Measurements from ENCODE around the gene CPHXL. TPM values are rescaled to one million over a fixed set of nuclear protein-coding genes. Genes with fewer than 3 reads are reported as not detected.

The CPHXL gene
- total and polyA plus RNA-seq, 9 donors, result not detected

DNA sequence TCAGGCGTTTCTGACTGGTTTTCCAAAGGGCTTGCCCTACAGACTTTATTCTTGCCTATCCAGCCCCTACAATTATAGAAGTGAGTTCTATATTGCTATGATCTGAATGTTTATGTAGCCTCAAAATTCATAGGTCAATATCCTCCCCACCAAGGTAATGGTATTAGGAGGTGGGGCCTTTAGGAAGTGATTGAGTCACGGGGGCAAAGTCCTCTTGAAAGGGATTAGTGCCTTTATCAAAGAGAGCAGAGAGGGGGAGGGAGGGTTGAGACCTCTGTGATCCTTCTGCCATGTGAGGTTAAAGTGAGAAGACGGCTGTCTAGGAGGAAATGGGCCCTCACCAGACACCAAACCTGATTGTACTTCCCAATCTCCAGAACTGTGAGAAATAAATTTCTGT, 931 bp upstream of the CPHXL start:
- no peak for DNase-seq
- no peak for TF ChIP-seq EP300 (IDR thresholded peaks at IDR 0.05)
- TF ChIP-seq, protein P1, sequence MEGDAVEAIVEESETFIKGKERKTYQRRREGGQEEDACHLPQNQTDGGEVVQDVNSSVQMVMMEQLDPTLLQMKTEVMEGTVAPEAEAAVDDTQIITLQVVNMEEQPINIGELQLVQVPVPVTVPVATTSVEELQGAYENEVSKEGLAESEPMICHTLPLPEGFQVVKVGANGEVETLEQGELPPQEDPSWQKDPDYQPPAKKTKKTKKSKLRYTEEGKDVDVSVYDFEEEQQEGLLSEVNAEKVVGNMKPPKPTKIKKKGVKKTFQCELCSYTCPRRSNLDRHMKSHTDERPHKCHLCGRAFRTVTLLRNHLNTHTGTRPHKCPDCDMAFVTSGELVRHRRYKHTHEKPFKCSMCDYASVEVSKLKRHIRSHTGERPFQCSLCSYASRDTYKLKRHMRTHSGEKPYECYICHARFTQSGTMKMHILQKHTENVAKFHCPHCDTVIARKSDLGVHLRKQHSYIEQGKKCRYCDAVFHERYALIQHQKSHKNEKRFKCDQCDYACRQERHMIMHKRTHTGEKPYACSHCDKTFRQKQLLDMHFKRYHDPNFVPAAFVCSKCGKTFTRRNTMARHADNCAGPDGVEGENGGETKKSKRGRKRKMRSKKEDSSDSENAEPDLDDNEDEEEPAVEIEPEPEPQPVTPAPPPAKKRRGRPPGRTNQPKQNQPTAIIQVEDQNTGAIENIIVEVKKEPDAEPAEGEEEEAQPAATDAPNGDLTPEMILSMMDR (IDR thresholded peaks at IDR 0.05), result no peak
- TF ChIP-seq POLR2A (IDR thresholded peaks at IDR 0.05), result no peak
- Histone ChIP-seq H3K9me3 (no peaks in the 10 kb centered on the region), H3K27ac (no peak overlapping the region), H3K27me3 (no peaks in the 10 kb centered on the region), H3K36me3 (no peaks in the 10 kb centered on the region), H3K4me1 (ENCODE audit: insufficient read depth) (no peaks in the 10 kb centered on the region), H3K4me3 (no peak overlapping the region)
- WGBS, 3 donors, result 59 to 70% (median 65%) methylated on average over 3 of the region's 3 CpGs
- intact Hi-C loops (cut with DNase I), result no loop called here

DNA sequence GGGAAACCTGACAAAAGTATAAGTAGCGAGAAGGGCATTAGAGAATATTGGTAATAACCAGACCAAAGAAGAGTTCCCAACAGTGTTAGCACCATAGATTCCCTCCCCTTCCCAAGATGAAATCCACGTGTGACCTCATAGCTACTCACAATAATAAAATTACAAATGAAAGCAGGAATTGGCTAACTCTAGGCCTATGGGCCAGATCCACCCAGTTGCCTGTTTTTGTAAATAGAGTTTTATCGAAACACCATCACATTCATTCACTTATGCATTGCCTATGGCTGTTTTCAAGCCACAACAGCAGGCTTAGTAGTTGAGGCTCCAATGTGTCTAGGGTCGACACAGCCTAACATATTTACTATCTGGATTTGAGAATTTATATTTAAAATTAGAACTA, 7.8 kb downstream of the CPHXL start:
- no peaks in the 10 kb centered on the region for H3K36me3 ChIP-seq
- WGBS, 3 donors, result 87 to 94% (median 90%) methylated on average over 4 of the region's 4 CpGs

DNA sequence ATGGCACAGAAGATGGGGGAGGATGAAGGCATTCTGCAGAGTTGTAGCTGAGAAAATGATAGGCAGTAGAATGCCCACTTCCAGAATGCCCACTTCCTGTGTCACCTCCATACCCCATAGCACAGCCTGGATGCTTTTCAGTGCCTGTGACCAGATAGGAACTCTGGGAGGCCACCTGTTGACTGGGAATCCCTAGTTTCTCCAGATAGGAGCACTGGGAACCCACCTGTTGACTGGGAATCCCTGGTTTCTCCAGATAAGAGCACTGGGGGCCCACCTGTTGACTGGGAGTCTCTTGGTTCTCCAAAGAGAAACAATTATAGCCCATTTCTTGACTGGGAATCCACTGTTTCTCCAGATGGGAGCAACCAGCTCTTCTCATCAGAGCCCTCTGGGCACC, 11.6 kb downstream of the CPHXL start:
- TF ChIP-seq, protein P1 (IDR thresholded peaks at IDR 0.05), result no peak
- TF ChIP-seq EP300 (IDR thresholded peaks at IDR 0.05) (no peak), POLR2A (IDR thresholded peaks at IDR 0.05) (no peak)
- Histone ChIP-seq H3K4me1 (ENCODE audit: insufficient read depth) (no peaks in the 10 kb centered on the region), H3K27me3 (no peaks in the 10 kb centered on the region), H3K9me3 (peaks cover 0 to 6% of the 10 kb centered on the region in 2 donors), H3K27ac (no peak overlapping the region), H3K36me3 (no peaks in the 10 kb centered on the region), H3K4me3 (no peak overlapping the region)
- no peak for DNase-seq
- intact Hi-C loops (cut with DNase I), result no loop called here

More for the DNA sequence above, 7.8 kb downstream of the CPHXL start:
- Histone ChIP-seq H3K27me3 (no peaks in the 10 kb centered on the region), H3K27ac (no peak overlapping the region), H3K4me3 (no peak overlapping the region), H3K9me3 (peaks cover 0 to 6% of the 10 kb centered on the region in 2 donors), H3K4me1 (ENCODE audit: insufficient read depth) (no peaks in the 10 kb centered on the region)
- intact Hi-C loops (cut with DNase I), result no loop called here
- TF ChIP-seq EP300 (IDR thresholded peaks at IDR 0.05), result no peak
- DNase-seq, result no peak

DNA sequence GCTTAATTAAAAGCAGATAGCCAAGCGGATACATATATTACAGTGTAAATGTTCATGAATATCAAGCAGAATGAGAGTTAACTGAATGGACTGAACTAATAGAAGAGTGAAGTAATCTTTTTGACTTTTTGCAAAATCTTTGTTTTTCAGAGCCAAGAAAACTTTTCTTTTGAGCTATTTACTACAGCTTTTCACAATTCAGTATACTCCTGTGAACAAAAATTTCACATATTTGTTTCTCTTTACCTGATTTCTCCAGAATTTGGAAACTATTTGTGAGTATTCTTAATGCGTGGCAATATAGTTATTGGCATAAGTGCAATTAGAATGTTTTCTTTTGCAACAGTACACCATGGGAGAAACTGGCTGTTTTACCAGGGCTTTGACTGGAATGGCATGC, 15.9 kb downstream of the CPHXL start:
- H3K4me3 ChIP-seq, result no peak overlapping the region
- H3K4me1 ChIP-seq (ENCODE audit: insufficient read depth), result no peaks in the 10 kb centered on the region
- H3K27me3 ChIP-seq, result no peaks in the 10 kb centered on the region
- WGBS, 3 donors, result 95 to 100% (median 97%) methylated on average over 2 of the region's 2 CpGs
- H3K27ac ChIP-seq, result no peak overlapping the region
- TF ChIP-seq POLR2A (IDR thresholded peaks at IDR 0.05), result no peak
- no peak for TF ChIP-seq EP300 (IDR thresholded peaks at IDR 0.05)
- no peak for DNase-seq
- no peaks in the 10 kb centered on the region for H3K36me3 ChIP-seq
- intact Hi-C loops (cut with DNase I), result no loop called here
- no peaks in the 10 kb centered on the region for H3K9me3 ChIP-seq

DNA sequence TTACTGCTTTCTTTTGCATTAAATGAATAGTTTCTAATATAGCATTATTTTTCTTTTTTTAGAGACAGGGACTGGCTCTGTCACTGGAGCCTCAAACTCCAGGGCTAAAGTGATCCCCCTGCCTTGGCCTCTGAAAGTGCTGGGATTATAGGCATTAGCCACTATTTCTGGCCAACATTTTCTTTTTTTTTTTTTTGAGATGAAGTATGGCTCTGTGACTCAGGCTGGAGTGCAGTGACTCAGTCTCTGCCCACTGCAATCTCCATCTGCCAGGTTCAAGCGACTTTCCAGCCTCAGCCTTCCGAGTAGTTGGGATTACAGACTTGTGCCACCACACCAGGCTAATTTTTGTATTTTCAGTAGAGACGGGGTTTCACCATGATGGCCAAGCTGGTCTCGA, 23.0 kb downstream of the CPHXL start:
- WGBS, 3 donors, result 89 to 97% (median 93%) methylated on average over 4 of the region's 4 CpGs
- Histone ChIP-seq H3K36me3 (no peaks in the 10 kb centered on the region), H3K4me1 (ENCODE audit: insufficient read depth) (no peaks in the 10 kb centered on the region), H3K27ac (no peak overlapping the region), H3K4me3 (no peak overlapping the region), H3K9me3 (no peaks in the 10 kb centered on the region), H3K27me3 (no peaks in the 10 kb centered on the region)
- intact Hi-C loops (cut with DNase I), result no loop called here
- no peak for DNase-seq
- TF ChIP-seq, protein P1 (IDR thresholded peaks at IDR 0.05), result no peak
- no peak for TF ChIP-seq EP300 (IDR thresholded peaks at IDR 0.05)
- TF ChIP-seq POLR2A (IDR thresholded peaks at IDR 0.05), result no peak

DNA sequence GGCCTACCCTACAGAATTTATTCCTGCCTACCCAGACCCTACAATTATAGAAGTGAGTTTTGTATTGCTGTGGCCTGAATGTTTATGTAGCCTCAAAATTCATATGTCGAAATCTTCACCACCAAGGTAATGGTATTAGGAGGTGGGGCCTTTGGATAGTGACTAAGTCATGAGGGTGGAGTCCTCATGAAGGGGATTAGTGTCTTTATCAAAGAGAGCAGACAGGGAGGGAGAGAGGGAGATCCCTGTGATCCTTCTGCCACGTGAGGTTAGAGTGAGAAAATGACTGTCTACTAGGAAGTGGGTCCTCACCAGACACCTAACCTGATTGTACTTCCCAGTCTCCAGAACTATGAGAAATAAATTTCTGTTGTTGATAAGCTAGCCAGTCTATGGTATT, 24.0 kb downstream of the CPHXL start:
- no peaks in the 10 kb centered on the region for H3K27me3 ChIP-seq
- intact Hi-C loops (cut with DNase I), result no loop called here
- 86 to 92% (median 91%) methylated on average over 2 of the region's 2 CpGs for WGBS, 3 donors
- H3K4me1 ChIP-seq (ENCODE audit: insufficient read depth), result no peaks in the 10 kb centered on the region
- no peaks in the 10 kb centered on the region for H3K9me3 ChIP-seq
- no peak overlapping the region for H3K27ac ChIP-seq
- H3K4me3 ChIP-seq, result no peak overlapping the region
- TF ChIP-seq, protein P1 (IDR thresholded peaks at IDR 0.05), result no peak
- TF ChIP-seq EP300 (IDR thresholded peaks at IDR 0.05), result no peak
- no peak for TF ChIP-seq POLR2A (IDR thresholded peaks at IDR 0.05)
- DNase-seq, result no peak
- no peaks in the 10 kb centered on the region for H3K36me3 ChIP-seq
